ENCODE measurements around the gene CHST1. TPM values are rescaled to one million over a fixed set of nuclear protein-coding genes. Genes with fewer than 3 reads are reported as not detected.

Gene CHST1
- total RNA-seq, 1 experiment from 2014 or later, result not detected

DNA sequence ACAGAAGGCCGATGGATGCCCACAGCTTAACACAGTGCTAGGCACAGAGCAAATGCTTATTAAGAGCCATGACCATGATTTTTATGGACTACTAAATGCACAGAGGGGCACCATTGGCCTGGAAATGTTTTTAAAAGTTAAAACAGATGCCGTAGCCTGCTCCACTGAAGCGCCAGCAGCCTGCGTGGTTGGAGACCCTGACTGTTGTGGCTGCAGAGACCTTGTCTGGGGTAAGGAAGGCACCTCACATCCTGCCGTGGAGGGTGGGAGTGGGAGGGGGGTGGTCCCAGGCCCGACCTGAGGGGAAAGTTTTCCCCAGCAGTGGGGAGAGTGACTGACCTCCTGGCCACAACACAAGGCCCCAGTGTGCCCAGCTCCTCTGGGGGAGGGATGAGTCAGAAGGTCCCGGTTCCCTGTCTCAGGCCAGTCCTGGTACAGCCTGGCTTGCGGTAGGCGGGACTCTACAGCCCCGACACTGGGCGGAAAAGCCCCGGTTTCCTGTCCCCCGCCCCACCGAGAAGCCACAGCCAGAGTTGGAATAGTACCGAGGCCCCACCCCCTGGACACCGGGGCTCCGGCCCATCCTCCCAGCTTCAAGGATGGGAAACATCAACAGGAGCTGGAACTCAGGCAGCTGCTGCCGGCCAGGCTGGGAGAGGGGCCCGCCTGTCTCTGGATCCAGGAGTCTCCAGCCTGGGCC, 7.0 kb downstream of the CHST1 start:
- H3K9me2 ChIP-seq (replicated peaks; ENCODE audit: low read length), result no peaks in the 10 kb centered on the region
- no peaks in the 10 kb centered on the region for H3K9me3 ChIP-seq (ENCODE audit: low read length)
- DNase-seq (no peak), ATAC-seq (no peak)
- TF ChIP-seq EZH2phosphoT487 (IDR thresholded peaks at IDR 0.05; ENCODE audit: borderline replicate concordance, low read length), result no peak
- no peak for TF ChIP-seq EZH2 (IDR thresholded peaks at IDR 0.05; ENCODE audit: low read length, unreplicated experiment)
- TF ChIP-seq CTCF (conservative IDR thresholded peaks at IDR 0.05; ENCODE audit: low read depth, low read length), result no peak
- H3K79me2 ChIP-seq (ENCODE audit: low read length), result no peaks in the 10 kb centered on the region
- no peaks in the 10 kb centered on the region for H3F3A ChIP-seq (ENCODE audit: low read length, unreplicated experiment)
- H4K20me1 ChIP-seq (ENCODE audit: low read length), result no peaks in the 10 kb centered on the region
- POLR2A ChIA-PET (ENCODE audit: unreplicated experiment), result no interaction called here
- no peak overlapping the region for H3K27ac ChIP-seq (ENCODE audit: low read length)
- no peaks in the 10 kb centered on the region for H3K36me3 ChIP-seq (ENCODE audit: low read depth, low read length)
- CTCF ChIA-PET, result no interaction called here
- H3K27me3 ChIP-seq (ENCODE audit: low read length), result peaks cover 43% of the 10 kb centered on the region
- H3K4me1 ChIP-seq (ENCODE audit: insufficient read depth, low read length), result no peaks in the 10 kb centered on the region
- H2AFZ ChIP-seq (ENCODE audit: low read length), result no peak overlapping the region
- H3K9ac ChIP-seq (ENCODE audit: low read length), result no peak overlapping the region
- no peak overlapping the region for H3K4me3 ChIP-seq (ENCODE audit: low read length)
- intact Hi-C loops (cut with micrococcal nuclease), result no loop called here
- no peak overlapping the region for H3K4me2 ChIP-seq (ENCODE audit: low read length)
- no TSS peak for BruUV-seq (replicated peaks)

- H3K27ac ChIP-seq (ENCODE audit: low read length), result no peak overlapping the region
- intact Hi-C loops (cut with micrococcal nuclease), result no loop called here
- H3K27me3 ChIP-seq (ENCODE audit: low read length), result peaks cover 36% of the 10 kb centered on the region
- H3K4me3 ChIP-seq (ENCODE audit: low read length), result no peak overlapping the region
- DNase-seq (no peak), ATAC-seq (no peak)
- H3F3A ChIP-seq (ENCODE audit: low read length, unreplicated experiment), result no peaks in the 10 kb centered on the region
- H3K4me2 ChIP-seq (ENCODE audit: low read length), result no peak overlapping the region
- TF ChIP-seq EZH2 (IDR thresholded peaks at IDR 0.05; ENCODE audit: low read length, unreplicated experiment) (no peak), CTCF (conservative IDR thresholded peaks at IDR 0.05; ENCODE audit: low read depth, low read length) (no peak), EZH2phosphoT487 (IDR thresholded peaks at IDR 0.05; ENCODE audit: borderline replicate concordance, low read length) (no peak)
- CTCF ChIA-PET, result interaction anchor here (0.6 kb wide), 1 partner anchor 258 kb away, joined by 3 read pairs; no protein-coding TSS in a partner anchor
- H3K4me1 ChIP-seq (ENCODE audit: insufficient read depth, low read length), result no peaks in the 10 kb centered on the region
- no peak overlapping the region for H2AFZ ChIP-seq (ENCODE audit: low read length)
- H4K20me1 ChIP-seq (ENCODE audit: low read length), result no peaks in the 10 kb centered on the region
- no TSS peak for BruUV-seq (replicated peaks)
- no peaks in the 10 kb centered on the region for H3K36me3 ChIP-seq (ENCODE audit: low read depth, low read length)
- H3K9ac ChIP-seq (ENCODE audit: low read length), result no peak overlapping the region
- POLR2A ChIA-PET (ENCODE audit: unreplicated experiment), result no interaction called here
- no peaks in the 10 kb centered on the region for H3K79me2 ChIP-seq (ENCODE audit: low read length)
- no peaks in the 10 kb centered on the region for H3K9me2 ChIP-seq (replicated peaks; ENCODE audit: low read length)
- no peaks in the 10 kb centered on the region for H3K9me3 ChIP-seq (ENCODE audit: low read length)
Observed at GRCh38 chr11:45657496-45658260, 7.7 kb downstream of the CHST1 start.

- TF ChIP-seq EZH2phosphoT487 (IDR thresholded peaks at IDR 0.05; ENCODE audit: borderline replicate concordance, low read length), result no peak
- H3K9me3 ChIP-seq (ENCODE audit: low read length), result no peaks in the 10 kb centered on the region
- BruUV-seq (replicated peaks), result no TSS peak
- H3K9me2 ChIP-seq (replicated peaks; ENCODE audit: low read length), result no peaks in the 10 kb centered on the region
- no peaks in the 10 kb centered on the region for H3K4me1 ChIP-seq (ENCODE audit: insufficient read depth, low read length)
- no peak for ATAC-seq
- peaks cover 17% of the 10 kb centered on the region for H3K27me3 ChIP-seq (ENCODE audit: low read length)
- no peaks in the 10 kb centered on the region for H3K36me3 ChIP-seq (ENCODE audit: low read depth, low read length)
- no peak overlapping the region for H3K4me3 ChIP-seq (ENCODE audit: low read length)
- ChIA-PET CTCF (interaction anchor here (0.7 kb wide), 1 partner anchor 11 kb away, joined by 4 read pairs; no protein-coding TSS in a partner anchor), POLR2A (ENCODE audit: unreplicated experiment) (no interaction called here)
- H3K27ac ChIP-seq (ENCODE audit: low read length), result no peak overlapping the region
- no peaks in the 10 kb centered on the region for H3K79me2 ChIP-seq (ENCODE audit: low read length)
- H3F3A ChIP-seq (ENCODE audit: low read length, unreplicated experiment), result no peaks in the 10 kb centered on the region
- no peaks in the 10 kb centered on the region for H4K20me1 ChIP-seq (ENCODE audit: low read length)
- no peak overlapping the region for H3K9ac ChIP-seq (ENCODE audit: low read length)
- no peak for DNase-seq
- intact Hi-C loops (cut with micrococcal nuclease), result loop anchor here (1.0 kb wide), 1 partner anchor 285 kb away; no protein-coding TSS in a partner anchor
- no peak overlapping the region for H2AFZ ChIP-seq (ENCODE audit: low read length)
- no peak overlapping the region for H3K4me2 ChIP-seq (ENCODE audit: low read length)
Observed at GRCh38 chr11:45655831-45656230, 9.6 kb downstream of the CHST1 start.

All from PC-3 (cell line).